ENCODE data around the gene RAB3GAP1.

GRCh38 chr2:135055182-135055786 is 3.2 kb downstream of the RAB3GAP1 start:
- TF ChIP-seq ZNF549 (tag by site-specific recombination; IDR thresholded peaks at IDR 0.05) (no peak), CTCF (tag by site-specific recombination; IDR thresholded peaks at IDR 0.05) (no peak), ZNF211 (tag by site-specific recombination; IDR thresholded peaks at IDR 0.05; ENCODE audit: low read depth) (no peak), ZNF670 (tag by site-specific recombination; IDR thresholded peaks at IDR 0.05; ENCODE audit: low read depth) (no peak), KLF16 (tag by site-specific recombination; IDR thresholded peaks at IDR 0.05) (no peak), MYNN (tag by site-specific recombination; IDR thresholded peaks at IDR 0.05; ENCODE audit: borderline replicate concordance) (no peak), ZBTB6 (tag by site-specific recombination; IDR thresholded peaks at IDR 0.05) (no peak), ATF2 (tag by site-specific recombination; IDR thresholded peaks at IDR 0.05; ENCODE audit: low read depth) (no peak), ZNF155 (tag by site-specific recombination; IDR thresholded peaks at IDR 0.05) (no peak), PRDM4 (tag by site-specific recombination; IDR thresholded peaks at IDR 0.05) (no peak)

Data from HEK293 (cell line).